Measurements from ENCODE around the gene TBCE.

GRCh38 chr1:235495030-235495429 is 127.8 kb downstream of the TBCE start:
- TF ChIP-seq ZBTB34 (CRISPR knock-in tag; IDR thresholded peaks at IDR 0.05) (no peak), NCOR1 (IDR thresholded peaks at IDR 0.05) (no peak), SMAD2 (IDR thresholded peaks at IDR 0.05; ENCODE audit: low read depth, low read length) (no peak), FOXK2 (conservative IDR thresholded peaks at IDR 0.05 in 1 of 2, IDR thresholded peaks at IDR 0.05 in 1 of 2; ENCODE audit: low read depth in 2 of 2) (no peak), ZNF699 (CRISPR knock-in tag; IDR thresholded peaks at IDR 0.05; ENCODE audit: insufficient replicate concordance) (no peak), POLR2AphosphoS5 (IDR thresholded peaks at IDR 0.05; ENCODE audit: control insufficient read depth, insufficient read depth, low read depth, low read length) (no peak), ZNF384 (IDR thresholded peaks at IDR 0.05; ENCODE audit: low read depth, low read length) (no peak), POLR2A (conservative IDR thresholded peaks at IDR 0.05) (no peak), NFYB (IDR thresholded peaks at IDR 0.05; ENCODE audit: extremely low read depth, insufficient read length) (no peak), EZH2 (IDR thresholded peaks at IDR 0.05; ENCODE audit: borderline replicate concordance, low read depth, low read length) (no peak), SMARCC2 (IDR thresholded peaks at IDR 0.05; ENCODE audit: low read depth) (no peak)
